Parathyroid adenoma (tissue), 2 donors: ENCODE data around the gene HSPA1B.
"Not testable (repeated sequence)": the region's sequence is repeated elsewhere in the genome, so short reads cannot be mapped to it uniquely, and the experiment has no call there.

ENCODE experiments used
- H2AFZ ChIP-seq: fragments of 300-600 bp; sonication (generic); one replicate; pipeline ENCODE4 v1.7.0; 2017; ENCODE audit warnings: antibody characterized with exemption, mild to moderate bottlenecking
- H3K27ac ChIP-seq: fragments of 300-600 bp; sonication (generic); one replicate; pipeline ENCODE4 v1.7.0; 2017
- H3K27me3 ChIP-seq: fragments of 300-600 bp; sonication (generic); one replicate; pipeline ENCODE4 v1.7.0; 2017; ENCODE audit warnings: low read length; ENCODE audit not compliant: control insufficient read depth, insufficient read depth
- H3K36me3 ChIP-seq: fragments of 300-600 bp; sonication (generic); one replicate; pipeline ENCODE4 v1.7.0; 2017; ENCODE audit warnings: low read length; ENCODE audit not compliant: control insufficient read depth, insufficient read depth
- H3K4me1 ChIP-seq: fragments of 300-600 bp; sonication (generic); one replicate; pipeline ENCODE4 v1.7.0; 2017; ENCODE audit warnings: control low read depth
- H3K4me2 ChIP-seq: fragments of 300-600 bp; sonication (generic); one replicate; pipeline ENCODE4 v1.7.0; 2017; ENCODE audit warnings: low read length
- H3K4me3 ChIP-seq: fragments of 300-600 bp; sonication (generic); one replicate; pipeline ENCODE4 v1.7.0; 2017; ENCODE audit warnings: low read depth, low read length
- H3K79me2 ChIP-seq: fragments of 300-600 bp; sonication (generic); one replicate; pipeline ENCODE4 v1.7.0; 2017; ENCODE audit warnings: control low read depth
- H3K9ac ChIP-seq: fragments of 300-600 bp; sonication (generic); one replicate; pipeline ENCODE4 v1.7.0; 2017; ENCODE audit warnings: mild to moderate bottlenecking
- H3K9me3 ChIP-seq: fragments of 300-600 bp; sonication (generic); one replicate; pipeline ENCODE4 v1.7.0; 2017; ENCODE audit warnings: low read length; ENCODE audit not compliant: control insufficient read depth
- TF ChIP-seq, protein P1 (sequence below): fragments of 300-600 bp; sonication (generic); IDR thresholded peaks from one replicate; pipeline ENCODE4 v1.7.0; 2017; ENCODE audit warnings: antibody characterized with exemption, mild to moderate bottlenecking
- donor health status: primary hyperparathyroidism.

Gene HSPA1B

DNA sequence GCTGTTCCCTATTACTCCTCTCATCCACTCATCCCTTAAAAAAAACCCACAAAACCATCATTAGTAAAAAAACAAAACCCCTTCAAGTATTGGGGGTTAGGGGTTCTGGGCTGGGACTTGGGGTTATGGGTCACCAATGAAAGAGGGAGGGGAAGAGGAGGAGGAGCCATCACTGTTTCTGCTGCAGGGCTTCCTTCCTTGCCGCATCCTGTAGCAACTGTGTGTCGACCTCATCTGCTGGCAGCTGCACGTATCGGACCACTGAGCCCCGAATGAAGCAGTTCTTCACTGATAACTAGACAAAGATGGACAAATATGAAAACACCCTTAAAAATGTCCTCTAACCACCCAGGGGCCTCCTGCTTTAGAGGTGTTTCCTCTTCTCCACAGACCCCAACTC lies 29.9 kb upstream of the HSPA1B start:
- H3K36me3 ChIP-seq, result no peaks in the 10 kb centered on the region
- no peak overlapping the region for H3K27ac ChIP-seq
- no peaks in the 10 kb centered on the region for H3K79me2 ChIP-seq
- no peak overlapping the region for H3K4me3 ChIP-seq
- H3K27me3 ChIP-seq, result no peaks in the 10 kb centered on the region
- TF ChIP-seq, protein P1, sequence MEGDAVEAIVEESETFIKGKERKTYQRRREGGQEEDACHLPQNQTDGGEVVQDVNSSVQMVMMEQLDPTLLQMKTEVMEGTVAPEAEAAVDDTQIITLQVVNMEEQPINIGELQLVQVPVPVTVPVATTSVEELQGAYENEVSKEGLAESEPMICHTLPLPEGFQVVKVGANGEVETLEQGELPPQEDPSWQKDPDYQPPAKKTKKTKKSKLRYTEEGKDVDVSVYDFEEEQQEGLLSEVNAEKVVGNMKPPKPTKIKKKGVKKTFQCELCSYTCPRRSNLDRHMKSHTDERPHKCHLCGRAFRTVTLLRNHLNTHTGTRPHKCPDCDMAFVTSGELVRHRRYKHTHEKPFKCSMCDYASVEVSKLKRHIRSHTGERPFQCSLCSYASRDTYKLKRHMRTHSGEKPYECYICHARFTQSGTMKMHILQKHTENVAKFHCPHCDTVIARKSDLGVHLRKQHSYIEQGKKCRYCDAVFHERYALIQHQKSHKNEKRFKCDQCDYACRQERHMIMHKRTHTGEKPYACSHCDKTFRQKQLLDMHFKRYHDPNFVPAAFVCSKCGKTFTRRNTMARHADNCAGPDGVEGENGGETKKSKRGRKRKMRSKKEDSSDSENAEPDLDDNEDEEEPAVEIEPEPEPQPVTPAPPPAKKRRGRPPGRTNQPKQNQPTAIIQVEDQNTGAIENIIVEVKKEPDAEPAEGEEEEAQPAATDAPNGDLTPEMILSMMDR, result no peak
- H2AFZ ChIP-seq, result no peak overlapping the region
- H3K4me2 ChIP-seq, result no peak overlapping the region
- H3K4me1 ChIP-seq, result peaks cover 8% of the 10 kb centered on the region
- H3K9me3 ChIP-seq, result no peaks in the 10 kb centered on the region
- H3K9ac ChIP-seq, result no peak overlapping the region

DNA sequence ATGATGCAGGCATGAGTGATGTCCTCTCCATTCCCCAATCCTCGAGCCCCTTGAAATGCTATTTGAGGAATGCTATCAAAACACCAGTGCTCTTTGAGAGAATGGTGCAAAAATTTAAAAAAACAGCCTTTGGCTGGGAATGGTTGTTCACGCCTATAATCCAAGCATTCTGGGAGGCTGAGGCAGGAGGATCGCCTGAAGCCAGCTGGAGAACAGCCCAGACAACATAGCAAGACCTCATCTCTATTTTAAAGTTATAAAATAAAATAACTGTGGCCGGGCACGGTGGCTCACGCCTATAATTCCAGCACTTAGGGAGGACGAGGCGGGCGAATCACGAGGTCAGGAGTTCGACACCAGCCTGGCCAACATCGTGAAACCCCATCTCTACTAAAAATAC lies 27.8 kb upstream of the HSPA1B start:
- Histone ChIP-seq H3K9ac (no peak overlapping the region), H3K36me3 (no peaks in the 10 kb centered on the region), H3K27ac (no peak overlapping the region), H3K79me2 (no peaks in the 10 kb centered on the region), H3K4me1 (peaks cover 6% of the 10 kb centered on the region), H3K9me3 (no peaks in the 10 kb centered on the region), H3K4me2 (no peak overlapping the region), H3K4me3 (no peak overlapping the region), H3K27me3 (no peaks in the 10 kb centered on the region), H2AFZ (no peak overlapping the region)
- TF ChIP-seq, protein P1, result no peak

- not testable (repeated sequence) for H3K4me3 ChIP-seq, H3K4me2 ChIP-seq, H3K9me3 ChIP-seq, H3K4me1 ChIP-seq, H2AFZ ChIP-seq, H3K27me3 ChIP-seq, H3K79me2 ChIP-seq, H3K9ac ChIP-seq, H3K27ac ChIP-seq, H3K36me3 ChIP-seq
Measured at GRCh38 chr6:31801031-31801927, 26.3 kb upstream of the HSPA1B start.

GRCh38 chr6:31805939-31806469 lies 21.5 kb upstream of the HSPA1B start:
- Histone ChIP-seq H3K9ac (peak overlapping the region; percentile 38), H3K4me1 (peaks cover 4% of the 10 kb centered on the region), H3K27me3 (no peaks in the 10 kb centered on the region), H3K36me3 (no peaks in the 10 kb centered on the region), H3K4me2 (peak overlapping the region; percentile 99), H3K79me2 (no peaks in the 10 kb centered on the region), H3K27ac (peak overlapping the region; percentile 92), H3K4me3 (peak overlapping the region; percentile 94), H3K9me3 (no peaks in the 10 kb centered on the region), H2AFZ (peak overlapping the region; percentile 87)
- TF ChIP-seq, protein P1, result no peak

DNA sequence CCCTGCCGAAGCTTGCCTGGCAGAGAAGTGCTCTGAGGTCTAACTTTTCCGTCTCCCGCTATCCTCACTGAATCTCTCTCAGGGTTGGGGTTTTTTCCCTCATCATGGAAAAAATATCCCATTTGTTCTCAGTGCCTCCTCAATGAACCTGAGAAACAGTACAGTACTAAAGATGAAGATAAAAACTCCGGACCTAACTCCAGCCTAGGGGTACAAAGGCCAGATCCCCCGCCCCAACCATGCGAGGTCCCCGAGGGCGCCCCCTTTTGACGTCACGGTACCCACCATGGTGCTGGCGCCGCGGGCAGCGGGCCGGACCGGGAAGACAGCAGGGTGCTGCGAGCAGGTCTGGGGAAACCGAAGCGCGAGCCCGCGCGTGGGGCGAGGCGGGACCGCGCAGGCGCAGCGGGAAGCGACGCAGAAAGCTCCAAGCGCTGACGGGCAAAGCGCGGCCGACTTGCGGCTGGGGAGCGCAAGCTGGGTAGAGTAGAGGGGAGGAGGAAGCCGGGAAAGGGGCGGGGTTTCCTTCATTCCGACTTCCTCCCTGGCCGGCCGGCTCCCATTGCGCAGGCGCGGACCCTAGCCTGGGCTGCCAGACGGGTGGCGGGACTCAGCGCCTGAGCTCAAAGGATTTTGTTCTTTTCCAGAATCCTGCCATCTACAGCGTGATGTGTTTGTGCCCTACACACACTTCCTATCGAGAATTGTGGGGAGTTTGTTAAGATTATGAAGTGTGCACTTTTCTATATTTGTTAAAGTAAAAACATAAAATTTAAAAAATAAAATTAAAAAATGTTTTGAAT lies 20.9 kb upstream of the HSPA1B start, which contains the start of gene LSM2:
Gene LSM2 (minus strand): TSS at position 497 of the 803 bp plus-strand sequence. CDS start 209 bp downstream, at position 288.
- H2AFZ ChIP-seq, result peak within 1 kb of the TSS; percentile 87
- peaks cover 4% of the 10 kb centered on the region for H3K4me1 ChIP-seq
- peak within 1 kb of the TSS; percentile 38 for H3K9ac ChIP-seq
- H3K36me3 ChIP-seq, result no peaks in the 10 kb centered on the region
- TF ChIP-seq, protein P1, result peak; percentile 40
- no peaks in the 10 kb centered on the region for H3K27me3 ChIP-seq
- peak within 1 kb of the TSS; percentile 92 for H3K27ac ChIP-seq
- peak within 1 kb of the TSS; percentile 94 for H3K4me3 ChIP-seq
- no peaks in the 10 kb centered on the region for H3K79me2 ChIP-seq
- peak within 1 kb of the TSS; percentile 99 for H3K4me2 ChIP-seq
- H3K9me3 ChIP-seq, result no peaks in the 10 kb centered on the region

DNA sequence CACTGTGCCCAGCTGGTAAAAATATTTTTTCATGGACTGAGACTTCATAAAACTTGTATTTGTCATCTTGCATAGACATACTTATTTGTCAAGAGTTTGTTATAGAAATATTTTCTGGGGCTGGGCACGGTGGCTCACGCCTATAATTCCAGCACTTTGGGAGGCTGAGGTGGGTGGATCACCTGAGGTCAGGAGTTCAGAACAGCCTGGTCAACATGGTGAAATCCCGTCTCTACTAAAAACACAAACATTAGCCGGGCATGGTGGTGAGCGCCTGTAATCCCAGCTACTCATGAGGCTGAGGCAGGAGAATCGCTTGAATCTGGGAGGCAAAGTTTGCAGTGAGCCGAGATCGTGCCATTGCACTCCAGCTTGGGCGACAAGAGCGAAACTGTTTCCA lies 18.9 kb upstream of the HSPA1B start:
- H3K36me3 ChIP-seq, H2AFZ ChIP-seq, H3K27me3 ChIP-seq, H3K79me2 ChIP-seq, H3K9me3 ChIP-seq, H3K9ac ChIP-seq, H3K4me2 ChIP-seq, H3K4me3 ChIP-seq, H3K4me1 ChIP-seq, H3K27ac ChIP-seq: not testable (repeated sequence)
